GM18526 (cell line): ENCODE measurements around the gene KLK4.

Experiments used
- POLR2A ChIP-seq: IDR thresholded peaks from 3 replicates; pipeline ENCODE4 v1.6.1; 2011; ENCODE audit not compliant: insufficient read length; ENCODE audit errors: extremely low read depth

KLK4 gene, protein sequence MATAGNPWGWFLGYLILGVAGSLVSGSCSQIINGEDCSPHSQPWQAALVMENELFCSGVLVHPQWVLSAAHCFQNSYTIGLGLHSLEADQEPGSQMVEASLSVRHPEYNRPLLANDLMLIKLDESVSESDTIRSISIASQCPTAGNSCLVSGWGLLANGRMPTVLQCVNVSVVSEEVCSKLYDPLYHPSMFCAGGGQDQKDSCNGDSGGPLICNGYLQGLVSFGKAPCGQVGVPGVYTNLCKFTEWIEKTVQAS

DNA sequence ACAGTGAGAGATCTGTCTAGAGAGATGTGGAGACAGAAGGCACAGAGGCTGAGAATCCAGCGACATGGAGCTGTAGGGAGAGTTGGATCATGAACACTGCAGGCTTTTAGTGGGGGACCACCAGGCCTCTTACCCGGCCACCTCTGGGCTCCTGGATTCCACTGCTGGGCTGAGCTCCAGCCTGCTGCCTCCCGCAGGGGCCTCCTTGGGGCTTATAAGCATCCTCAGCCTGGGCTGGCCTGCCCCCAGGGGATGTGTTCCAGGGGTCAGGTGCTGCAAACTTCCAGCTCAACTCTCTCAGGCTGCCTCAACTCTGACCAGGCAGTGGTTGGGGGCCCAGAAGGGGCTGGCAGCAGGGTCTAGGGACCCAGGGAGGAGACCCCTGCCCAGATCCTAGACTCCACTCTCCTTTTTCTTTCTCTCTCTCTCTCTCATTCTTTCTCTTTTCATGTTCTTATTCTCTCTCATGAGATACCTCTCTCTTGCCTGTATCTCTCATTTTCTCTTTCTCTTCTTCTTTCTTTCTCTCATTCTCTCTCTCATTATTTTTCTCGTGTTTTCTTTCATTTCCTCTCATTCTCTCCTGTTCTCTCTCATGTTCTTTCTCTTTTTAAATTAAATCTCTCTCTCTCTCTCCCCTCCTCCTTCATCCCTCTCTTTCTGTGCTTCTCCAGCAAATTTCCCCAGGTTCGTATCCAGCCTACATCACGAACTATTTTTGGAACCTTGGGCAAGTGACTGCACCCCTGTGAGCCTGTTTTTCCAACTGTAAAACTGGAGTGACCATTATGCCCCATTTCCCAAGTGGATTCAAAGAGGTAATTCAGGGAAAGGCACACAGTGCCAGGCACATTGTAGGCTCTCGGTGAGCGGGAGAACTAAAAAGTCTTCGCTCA, at the start of gene KLK4:
Gene KLK4 (minus strand): TSS at position 190 of the 896 bp plus-strand sequence. CDS start 657 bp downstream, outside the sequence.
- no peak for TF ChIP-seq POLR2A

DNA sequence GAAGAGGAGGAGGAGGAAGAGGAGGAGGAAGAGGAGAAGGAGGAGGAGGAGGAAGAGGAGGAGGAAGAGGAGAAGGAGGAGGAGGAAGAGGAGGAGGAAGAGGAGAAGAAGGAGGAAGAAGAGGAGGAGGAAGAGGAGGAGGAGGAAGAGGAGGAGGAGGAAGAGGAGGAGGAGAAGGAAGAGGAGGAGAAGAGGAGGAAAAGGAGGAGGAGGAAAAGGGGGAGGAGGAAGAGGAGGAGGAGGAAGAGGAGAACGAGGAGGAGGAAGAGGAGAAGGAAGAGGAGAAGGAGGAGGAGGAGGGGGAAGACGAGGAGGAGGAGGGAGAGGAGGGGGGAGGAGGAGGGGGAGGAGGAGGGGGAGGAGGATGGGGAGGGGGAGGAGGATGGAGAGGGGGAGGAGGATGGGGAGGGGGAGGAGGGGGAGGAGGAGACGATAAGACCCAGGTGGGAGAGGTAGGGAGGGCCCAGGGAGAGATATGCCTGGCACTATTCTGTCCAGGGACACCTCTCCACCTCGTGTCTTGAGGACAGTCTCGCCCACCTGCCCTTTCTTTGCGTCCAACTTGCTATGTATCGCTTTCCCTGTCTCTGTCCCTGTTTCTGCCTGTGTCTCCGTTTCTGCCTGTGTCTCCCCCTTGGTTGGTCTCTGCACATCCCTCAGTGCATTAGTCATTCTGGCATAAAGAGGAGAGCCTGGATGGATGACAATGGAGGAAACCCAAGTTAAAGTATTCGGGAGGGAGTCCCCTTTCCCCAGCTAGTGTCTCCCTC, 48.7 kb upstream of the KLK4 start:
- TF ChIP-seq POLR2A: no peak

DNA sequence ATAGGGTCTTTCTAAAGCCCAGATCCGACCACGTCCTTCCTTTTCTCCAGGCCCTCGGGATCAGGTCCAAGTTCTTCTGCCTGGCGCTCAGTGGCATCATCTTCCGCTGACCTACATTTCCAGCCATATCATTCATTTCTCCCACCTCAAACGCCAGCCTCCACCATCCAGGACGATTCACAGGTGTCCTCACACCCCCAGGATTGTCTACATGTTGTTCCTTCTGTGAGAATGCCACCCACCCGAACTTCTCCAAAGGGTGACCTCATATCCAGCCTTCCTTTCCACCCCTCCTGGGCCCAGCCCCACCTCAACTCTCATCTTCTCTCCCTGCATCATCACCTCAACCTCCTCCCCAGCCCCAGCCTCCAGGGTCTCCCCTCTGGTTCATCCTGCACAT, 46.4 kb upstream of the KLK4 start:
- TF ChIP-seq POLR2A: no peak

DNA sequence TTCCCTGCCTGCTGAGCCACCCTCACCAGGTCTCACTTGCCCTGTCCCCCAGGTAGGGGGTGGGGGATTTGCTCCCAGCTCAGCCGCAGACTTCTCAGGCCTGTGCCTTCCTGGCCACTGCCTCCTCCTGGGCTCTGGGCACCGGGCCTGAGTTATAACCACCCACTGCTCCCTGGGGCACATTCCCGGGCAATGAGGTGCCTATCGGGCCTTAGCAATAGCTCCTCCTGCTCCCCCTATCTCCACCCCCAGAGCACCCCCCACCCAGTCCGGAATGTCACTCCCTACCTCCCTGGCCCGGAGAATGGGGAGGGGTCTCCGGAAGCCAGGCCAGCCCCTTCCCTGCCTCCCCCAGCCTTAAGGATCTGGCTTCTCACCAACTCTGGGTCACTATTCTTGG, 41.7 kb upstream of the KLK4 start, which contains the start of gene KLK5:
Gene KLK5 (minus strand): TSS at position 129 of the 400 bp plus-strand sequence. CDS start 381 bp downstream, outside the sequence.
- no peak for TF ChIP-seq POLR2A

DNA sequence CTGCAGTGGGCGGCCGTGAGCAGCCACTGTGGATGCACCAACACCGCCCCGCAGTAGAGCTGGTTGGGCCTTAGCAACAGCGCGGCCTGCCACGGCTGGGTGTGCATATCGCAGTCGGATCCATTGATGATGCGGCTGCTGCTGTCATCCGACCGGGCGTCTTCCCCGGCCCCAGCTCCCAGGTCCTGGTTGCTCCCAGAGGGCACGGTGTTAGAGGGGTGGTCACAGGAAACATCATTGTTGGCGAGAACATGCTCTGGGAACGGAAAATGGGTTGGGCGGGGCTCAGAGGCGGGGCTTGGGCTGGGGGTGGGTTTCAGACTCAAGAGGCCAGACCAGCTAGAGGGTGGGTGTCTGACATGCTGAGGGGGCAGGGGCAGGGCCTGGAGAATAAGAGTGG, 38.7 kb upstream of the KLK4 start:
- TF ChIP-seq POLR2A: no peak

DNA sequence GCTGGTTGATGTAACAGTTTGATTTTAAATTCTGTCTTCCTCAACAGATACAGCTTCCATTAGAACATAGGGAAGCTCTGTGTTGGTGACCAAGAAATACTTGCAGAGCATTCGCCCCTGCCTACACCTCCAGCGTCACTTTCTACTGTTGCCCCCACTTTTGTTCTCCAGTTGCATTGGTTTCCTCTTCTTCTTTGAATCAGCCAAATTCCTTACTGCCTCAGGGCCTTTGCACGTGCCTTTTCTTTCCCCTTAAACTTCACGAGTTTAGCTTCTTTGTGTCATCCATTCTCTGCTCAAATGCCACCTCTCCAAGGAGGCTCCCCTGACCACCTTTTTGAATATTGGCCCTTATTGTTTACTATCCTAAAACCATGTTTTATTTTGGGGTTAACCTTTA, 35.9 kb upstream of the KLK4 start:
- TF ChIP-seq POLR2A: no peak

DNA sequence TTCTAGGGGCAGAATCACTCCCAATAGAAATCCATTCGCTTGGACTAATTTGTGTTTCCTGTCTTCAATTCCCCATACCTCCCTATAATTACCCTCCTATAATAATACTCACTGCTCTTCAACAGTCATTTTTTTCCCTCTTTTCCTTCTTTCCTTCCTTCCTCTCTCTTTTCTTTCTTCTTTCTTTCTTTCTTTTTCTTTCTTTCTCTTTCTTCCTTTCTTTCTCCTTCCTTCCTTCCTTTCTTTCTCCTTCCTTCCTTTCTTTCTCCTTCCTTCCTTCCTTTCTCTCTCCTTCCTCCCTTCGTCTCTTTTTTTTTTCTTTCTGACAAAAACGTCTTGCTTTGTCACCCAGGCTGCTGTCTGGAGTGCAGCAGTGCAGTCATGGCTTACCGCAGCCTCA, 33.6 kb upstream of the KLK4 start:
- no peak for TF ChIP-seq POLR2A

DNA sequence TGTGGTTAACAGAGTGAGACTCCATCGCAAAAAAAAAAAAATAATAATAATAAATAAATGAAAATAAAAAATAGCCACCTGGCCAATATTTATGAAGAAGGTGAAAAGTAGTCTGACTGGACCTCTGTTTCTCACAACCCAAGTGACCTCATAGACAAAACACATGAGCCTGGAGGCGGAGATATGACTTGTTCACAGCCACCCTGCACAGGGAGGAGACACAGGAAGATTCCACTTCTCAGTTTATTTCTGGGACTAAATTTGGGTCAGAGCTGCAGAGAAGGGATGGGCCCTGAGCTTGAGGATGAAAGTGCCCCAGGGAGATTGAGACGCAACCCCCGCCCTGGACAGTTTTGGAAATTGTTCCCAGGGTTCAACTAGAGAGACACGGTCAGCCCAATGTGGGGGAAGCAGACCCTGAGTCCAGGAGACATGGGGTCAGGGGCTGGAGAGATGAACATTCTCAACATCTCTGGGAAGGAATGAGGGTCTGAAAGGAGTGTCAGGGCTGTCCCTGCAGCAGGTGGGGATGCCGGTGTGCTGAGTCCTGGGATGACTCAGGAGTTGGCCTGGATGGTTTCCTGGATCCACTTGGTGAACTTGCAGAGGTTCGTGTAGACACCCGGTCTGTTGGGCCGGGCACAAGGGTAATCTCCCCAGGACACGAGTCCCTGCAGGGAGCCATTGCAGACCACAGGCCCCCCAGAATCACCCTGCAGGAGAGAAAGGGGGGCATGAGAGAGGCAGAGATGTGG, 32.1 kb upstream of the KLK4 start:
- TF ChIP-seq POLR2A: no peak

DNA sequence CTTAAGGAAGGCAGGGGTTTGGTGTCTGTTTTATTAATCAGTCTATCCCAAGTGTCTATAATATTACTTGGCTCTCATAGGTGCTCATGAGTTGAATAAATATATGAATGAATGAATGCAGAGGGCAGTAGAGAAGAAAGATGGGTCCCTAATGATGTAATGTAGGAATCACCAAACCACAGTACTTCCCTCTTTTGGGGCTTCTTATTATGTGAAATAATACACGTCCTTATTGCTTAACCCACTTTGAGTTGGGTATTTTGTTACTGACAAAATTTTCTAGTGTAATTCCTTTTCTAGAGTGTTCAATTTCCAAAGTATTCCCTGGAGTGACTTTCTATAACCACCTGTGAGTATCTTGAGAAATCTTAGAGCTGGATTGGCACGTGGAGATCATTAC, 28.4 kb upstream of the KLK4 start:
- no peak for TF ChIP-seq POLR2A

DNA sequence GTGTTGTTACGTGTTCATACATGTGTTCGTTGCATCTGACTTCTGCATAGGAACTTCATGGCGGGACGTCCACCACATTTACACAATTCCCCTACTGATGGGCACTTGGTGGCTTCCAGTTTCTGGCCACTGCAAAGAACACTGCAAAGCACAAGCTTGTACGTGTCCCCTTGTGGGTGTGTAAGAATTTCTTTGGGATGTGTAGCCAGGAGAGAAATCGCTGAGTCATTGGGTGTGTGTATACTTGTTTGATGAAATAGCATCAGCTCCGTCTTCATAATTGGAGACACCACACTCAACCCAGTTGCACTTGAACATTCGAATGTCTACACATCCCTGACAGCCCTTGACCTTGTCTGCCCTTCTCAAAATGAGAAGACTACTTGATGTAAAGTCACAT, 22.4 kb upstream of the KLK4 start:
- TF ChIP-seq POLR2A: no peak

DNA sequence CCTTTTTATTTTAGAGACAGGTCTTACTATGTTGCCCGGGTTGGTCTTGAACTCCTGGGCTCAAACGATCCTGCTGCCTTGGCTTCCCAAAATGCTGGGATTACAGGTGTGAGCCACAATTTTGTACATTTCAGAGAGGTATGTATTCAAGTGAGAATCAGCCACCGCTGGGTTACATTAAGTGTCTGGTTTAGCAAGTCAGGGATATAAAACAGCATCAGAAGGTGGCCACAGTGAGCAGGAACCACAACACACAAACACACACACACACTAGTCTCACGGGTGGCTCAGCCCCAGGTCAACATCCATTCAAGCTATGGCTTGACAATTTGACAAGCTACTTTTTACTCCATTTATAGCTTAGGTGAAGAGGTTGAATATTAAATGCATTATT, 21.5 kb upstream of the KLK4 start:
- TF ChIP-seq POLR2A: no peak

DNA sequence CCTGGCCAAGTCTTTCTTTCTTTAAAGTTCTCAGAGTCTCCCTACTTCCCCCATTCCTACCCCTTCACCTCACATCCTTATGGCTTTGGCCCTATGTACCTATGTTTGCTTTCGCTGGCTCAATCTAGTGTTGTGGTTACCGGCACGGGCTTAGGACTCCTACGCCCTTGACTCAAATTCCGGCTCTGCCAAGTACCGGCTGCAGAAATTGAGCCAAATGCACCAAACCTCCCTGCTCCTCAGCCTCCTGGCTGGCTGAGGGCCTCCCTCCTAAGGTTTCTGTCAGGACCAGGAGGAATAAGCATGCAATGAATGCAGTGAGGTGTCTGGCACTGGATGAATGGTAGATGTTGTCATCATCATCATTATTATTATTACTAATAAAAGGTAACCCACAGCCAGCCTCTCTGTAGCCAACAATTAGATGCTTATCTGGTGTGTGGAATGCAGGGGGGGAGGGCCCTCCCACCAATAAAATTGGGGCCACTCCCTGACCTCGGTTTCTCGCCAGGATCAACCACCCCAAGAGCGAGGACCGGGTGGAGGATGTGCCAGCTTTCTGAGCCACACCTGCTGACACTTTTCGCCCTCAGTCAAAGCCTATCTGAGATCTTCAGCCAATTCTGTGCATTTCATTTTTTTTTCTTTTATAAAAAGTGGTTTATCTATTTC, 21.0 kb upstream of the KLK4 start:
- TF ChIP-seq POLR2A: no peak

DNA sequence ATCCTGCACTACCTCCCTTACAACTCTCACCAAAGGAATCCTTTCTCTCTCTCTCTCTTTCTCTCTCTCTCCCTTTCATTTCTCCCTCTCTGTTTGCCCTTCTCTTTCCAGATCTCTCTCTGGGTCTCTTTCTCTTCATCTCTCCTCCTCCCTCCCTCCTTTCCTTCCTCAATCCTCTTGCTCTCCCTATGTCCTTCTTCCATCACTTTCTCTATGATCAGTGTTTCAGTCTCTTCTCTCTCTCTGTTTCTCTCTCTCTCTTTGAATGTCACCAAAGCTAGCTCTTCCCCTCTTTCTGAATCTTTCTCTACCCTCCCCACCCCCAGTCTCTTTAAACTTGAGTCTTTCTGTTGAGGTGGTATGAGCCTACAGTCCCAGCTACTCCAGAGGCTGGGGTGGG, 19.8 kb upstream of the KLK4 start:
- TF ChIP-seq POLR2A: no peak

DNA sequence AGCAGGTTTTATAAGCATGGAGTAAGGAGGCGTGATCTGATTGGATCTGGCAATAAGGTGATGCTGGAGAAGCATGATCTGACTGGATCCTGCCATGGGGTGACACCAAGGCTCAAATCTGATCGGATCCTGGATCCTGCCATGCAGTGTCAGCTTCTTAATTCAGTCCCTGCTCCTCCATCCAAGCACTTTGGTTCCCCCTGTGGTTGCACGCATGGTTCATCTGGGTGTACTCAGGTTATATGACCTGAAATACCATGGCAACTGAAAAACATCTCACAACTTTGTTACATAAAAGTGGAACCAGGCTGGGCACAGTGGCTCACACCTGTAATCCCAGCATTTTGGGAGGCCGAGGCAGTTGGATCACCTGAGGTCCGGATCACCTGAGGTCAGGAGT, 17.6 kb upstream of the KLK4 start:
- TF ChIP-seq POLR2A: no peak
